T-helper 2 cell treated with Interferon-gamma antibody and Interleukin-4, amounts not matched to agents 100 ng/mL and 5 ng/mL, for 36 hours (primary cell): ENCODE data around the gene HNRNPH2. TPM values are rescaled to one million over a fixed set of nuclear protein-coding genes. Genes with fewer than 3 reads are reported as not detected.

Experiments
- intact Hi-C: fragments of 100-400 bp; cut with micrococcal nuclease; formaldehyde crosslinking; loops from one replicate; pipeline ENCODE4 v1.15.1; 2023
- total RNA-seq: library from RNA; stranded (reverse); gene quantifications from 2 replicates; pipeline ENCODE4 v1.2.3, GENCODE V29; 2022

The HNRNPH2 gene
- total RNA-seq, 1 donor from 2014 or later, result 42.2 TPM

DNA sequence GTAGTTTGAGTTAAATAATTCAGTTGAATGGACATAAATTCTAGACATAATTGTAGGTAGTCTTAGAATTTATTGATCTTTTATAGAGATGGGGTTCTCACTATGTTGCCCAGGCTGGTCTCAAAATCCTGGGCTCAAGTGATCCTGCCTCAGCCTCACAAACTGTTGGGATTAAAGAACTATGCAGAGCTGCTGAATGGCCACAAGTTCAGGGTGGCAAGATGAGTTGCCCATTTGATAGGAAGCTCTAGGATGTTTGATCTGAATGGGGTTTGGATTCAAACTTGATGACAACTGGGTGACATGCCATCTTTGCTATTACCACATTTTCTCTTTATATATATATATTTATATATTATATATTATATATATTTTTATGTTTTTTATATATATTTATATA, 13.7 kb upstream of the HNRNPH2 start:
- intact Hi-C loops, result loop anchor here (5.0 kb wide), 3 partner anchors 297 to 572 kb away; partner anchors contain the start of genes CENPI, CSTF2 and TRMT2B

DNA sequence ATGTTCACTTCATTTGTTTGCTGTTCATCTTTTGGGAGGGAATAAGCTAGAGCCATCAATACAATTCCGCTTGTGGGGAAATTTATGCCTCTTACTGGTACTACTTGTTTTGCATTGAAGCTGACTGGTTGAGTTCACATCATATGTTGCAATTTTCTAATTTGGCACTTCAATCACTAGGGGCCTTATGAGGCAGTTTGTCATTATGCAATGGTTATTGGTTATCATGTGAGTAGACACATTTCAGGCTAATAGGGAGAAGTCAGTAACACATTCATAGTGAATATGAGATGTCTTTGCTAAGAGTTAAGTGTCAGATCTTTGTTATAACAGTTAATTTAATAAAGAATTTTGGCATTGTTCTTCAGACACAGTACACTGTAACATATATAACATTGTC, 12.2 kb upstream of the HNRNPH2 start:
- intact Hi-C loops, result no loop called here

DNA sequence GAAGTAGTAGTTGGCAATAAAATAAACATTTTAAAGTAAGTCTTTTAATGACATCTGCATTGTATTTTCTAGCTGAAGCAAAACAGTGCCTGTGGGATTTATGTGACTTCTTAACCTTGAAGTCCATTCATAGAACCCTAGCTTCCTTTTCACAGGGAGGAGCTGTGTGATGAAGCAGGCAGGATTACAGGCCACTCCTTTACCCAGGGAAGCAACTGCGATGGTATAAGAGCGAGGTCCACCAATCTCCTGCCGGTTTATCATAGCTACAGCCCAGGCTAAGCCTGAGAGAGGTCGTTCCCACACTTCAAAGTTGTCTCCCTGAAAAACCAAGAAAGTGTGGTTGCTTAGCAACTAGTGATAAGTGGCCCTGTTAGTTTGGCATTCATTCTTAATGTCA, 10.2 kb upstream of the HNRNPH2 start:
- intact Hi-C loops, result no loop called here

DNA sequence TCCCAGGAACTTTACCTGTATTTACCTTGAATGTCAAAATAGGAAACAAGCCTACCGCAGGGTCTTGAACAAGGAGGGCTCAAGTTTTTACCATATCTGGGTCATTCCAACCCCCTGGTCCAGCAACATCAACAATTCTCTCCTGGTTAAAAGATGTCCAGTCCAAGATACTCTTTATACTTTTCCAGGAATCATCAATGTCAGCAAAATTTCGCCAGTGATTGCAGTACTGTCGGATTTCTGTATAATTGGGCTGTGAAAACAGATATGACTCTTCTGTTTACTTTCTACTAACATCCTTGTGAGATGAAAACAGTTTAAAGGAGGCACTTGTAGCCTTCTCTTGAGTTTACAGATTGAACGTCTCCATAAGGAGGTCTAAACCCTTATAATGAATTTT, 9.3 kb upstream of the HNRNPH2 start:
- intact Hi-C loops, result no loop called here

DNA sequence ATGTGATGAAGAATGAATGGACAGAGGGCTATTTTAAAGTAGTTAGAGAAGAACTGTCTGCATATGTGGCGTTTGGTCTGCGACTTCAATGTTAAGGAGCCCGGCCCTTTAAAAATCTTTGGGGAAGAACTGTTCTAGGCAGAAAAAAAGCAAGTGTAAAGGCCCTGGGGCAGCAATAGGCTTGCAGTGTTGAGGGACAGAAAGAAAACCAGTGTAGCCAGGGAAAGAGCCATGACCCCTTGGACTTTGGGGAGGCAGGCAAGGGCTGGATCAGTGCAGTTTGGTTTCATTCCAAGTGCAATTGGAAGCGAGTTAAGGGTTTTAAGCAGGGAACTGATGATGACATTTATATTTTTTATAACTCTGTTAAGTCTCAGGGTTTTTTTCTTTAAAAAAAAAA, 8.2 kb upstream of the HNRNPH2 start:
- intact Hi-C loops, result no loop called here

DNA sequence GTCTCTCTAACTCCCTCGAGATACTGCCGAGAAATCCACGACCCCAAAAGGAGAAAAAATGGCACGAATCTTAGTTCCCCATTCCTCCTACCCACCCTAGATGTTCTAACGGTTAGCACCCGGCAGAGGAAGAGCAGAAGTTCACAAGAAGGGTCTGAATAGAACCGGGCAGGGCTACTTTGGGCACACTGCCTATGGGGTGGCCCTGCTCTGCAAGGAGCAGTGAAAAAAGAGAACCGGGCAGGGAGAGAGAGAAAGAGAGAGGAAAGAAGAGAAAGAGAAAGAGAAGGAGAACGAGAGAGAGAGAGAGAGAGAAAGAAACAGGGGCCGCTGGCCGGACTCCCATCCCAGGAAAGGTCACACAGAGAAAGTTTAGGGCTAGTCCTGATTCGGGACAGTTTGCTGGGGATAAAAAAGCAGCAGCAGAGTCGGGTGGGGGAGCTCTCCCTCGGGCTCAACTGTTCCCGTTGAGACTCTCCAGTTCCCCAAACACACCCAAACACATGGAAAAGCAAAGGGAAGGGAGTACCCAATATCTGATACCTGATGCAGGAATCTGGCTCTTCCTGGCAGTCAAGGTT, 765 bp upstream of the HNRNPH2 start:
- intact Hi-C loops, result no loop called here

DNA sequence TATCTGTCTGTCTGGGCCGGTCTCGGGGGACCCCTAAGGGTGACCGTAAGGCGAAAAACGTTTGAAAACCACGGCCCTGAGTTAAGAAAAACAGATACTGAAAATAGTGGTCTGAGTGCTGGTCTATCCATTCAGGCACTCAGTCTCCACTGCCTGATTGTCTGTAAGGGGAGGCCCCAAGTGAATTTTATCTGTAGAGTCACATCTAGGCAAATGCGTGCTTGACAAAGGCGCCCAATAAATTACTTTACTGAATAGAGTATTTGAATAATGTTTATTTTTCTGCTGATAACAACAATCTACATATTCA, 465 bp downstream of the HNRNPH2 start:
- intact Hi-C loops, result loop anchor here (1.0 to 2.0 kb wide), 3 partner anchors 10 to 60 kb away; partner anchors contain the start of genes RPL36A and TIMM8A

DNA sequence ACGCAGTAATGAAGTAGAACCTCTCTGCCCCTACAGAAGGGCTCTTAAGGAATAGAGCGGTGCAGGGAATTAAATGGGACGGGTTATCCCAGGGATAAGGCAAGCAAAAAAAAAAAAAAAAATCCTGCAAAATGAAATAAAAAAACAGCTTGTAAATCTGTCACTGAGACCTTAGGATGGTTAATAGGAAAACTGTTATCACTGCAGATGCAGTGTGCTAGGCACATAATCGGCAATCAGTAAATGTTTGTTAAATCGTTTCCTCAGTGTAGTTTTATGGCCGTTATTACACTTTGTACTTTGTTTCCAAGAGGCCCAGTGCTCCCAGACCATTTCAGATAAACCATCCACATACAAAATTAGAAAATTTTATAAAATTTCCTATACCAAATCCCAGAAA, 1.0 kb downstream of the HNRNPH2 start:
- intact Hi-C loops, result loop anchor here (2.0 kb wide), 1 partner anchor 60 kb away; the partner anchor contains the start of gene TIMM8A

DNA sequence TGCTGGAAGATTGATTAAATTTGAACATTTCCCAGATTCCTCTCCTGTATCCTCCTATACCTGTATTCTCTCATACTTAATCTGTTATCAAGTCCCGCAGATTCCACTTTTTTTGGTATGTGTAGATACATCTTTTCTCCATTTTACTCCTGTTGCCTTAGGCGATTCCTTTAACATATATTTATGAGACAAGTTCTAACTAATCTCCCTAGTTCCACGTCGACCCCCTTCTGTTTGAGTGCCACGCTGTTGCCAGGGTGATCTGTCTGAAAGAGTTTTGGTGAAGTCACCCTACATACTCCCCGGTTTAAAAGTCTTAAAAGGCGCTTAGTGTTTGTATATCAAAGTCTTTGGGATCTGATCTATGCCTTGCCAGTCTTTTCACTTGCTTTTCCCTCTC, 2.4 kb downstream of the HNRNPH2 start:
- intact Hi-C loops, result loop anchor here (10.0 kb wide), 1 partner anchor 74 kb away; the partner anchor contains the start of gene ARMCX4

DNA sequence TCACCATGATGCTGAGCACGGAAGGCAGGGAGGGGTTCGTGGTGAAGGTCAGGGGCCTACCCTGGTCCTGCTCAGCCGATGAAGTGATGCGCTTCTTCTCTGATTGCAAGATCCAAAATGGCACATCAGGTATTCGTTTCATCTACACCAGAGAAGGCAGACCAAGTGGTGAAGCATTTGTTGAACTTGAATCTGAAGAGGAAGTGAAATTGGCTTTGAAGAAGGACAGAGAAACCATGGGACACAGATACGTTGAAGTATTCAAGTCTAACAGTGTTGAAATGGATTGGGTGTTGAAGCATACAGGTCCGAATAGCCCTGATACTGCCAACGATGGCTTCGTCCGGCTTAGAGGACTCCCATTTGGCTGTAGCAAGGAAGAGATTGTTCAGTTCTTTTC, 4.0 kb downstream of the HNRNPH2 start:
- intact Hi-C loops, result loop anchor here (10.0 kb wide), 1 partner anchor 73 kb away; the partner anchor contains the start of gene ARMCX4

DNA sequence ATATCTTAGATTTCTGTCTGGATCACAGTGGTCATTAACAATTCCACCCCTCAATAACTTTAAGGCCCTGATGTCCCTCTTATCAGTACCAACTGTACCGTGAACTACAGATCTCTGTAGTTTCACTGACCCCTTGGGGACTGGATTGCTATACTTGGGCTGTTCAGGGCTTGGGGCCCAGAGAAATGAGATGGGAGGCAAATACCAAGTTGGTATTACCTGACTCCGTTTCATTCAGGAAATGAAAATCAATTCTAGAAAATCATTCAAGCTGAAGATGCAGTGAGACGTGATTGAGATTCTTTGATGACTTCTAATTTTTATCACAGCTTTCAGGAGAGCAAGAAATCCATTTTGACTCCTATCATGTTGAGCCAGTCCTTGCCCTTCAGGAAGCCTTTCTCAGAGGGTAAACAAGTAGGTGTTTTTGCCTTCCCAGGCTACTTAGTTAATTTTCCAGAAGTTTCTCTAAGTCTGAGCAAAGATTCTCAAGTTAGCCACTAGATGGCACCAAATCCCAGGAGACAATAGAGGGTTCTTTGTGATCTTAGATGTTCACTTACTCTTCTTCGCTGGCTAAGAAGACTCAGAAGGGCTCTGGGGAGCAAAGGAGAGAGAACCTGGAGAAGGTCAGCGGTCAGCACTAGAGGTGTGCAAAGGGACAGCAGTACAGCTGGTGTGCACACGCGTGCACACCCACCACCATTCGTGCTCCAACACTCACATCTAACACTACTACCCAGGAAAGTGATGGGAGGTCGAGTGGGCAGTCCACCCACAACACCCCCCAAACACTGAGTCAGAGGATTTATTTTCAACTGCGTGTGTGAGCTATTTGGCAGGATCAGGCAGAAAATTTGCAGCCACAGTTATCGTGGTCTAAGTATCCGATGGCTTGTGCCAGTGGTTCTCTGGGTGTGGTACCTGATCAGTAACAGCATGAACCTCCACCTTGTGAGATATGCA, 7.4 kb downstream of the HNRNPH2 start:
- intact Hi-C loops, result loop anchor here (1.0 to 10.0 kb wide), 7 partner anchors 69 to 739 kb away; partner anchors contain the start of genes ARMCX4, BEX5 and ZMAT1

DNA sequence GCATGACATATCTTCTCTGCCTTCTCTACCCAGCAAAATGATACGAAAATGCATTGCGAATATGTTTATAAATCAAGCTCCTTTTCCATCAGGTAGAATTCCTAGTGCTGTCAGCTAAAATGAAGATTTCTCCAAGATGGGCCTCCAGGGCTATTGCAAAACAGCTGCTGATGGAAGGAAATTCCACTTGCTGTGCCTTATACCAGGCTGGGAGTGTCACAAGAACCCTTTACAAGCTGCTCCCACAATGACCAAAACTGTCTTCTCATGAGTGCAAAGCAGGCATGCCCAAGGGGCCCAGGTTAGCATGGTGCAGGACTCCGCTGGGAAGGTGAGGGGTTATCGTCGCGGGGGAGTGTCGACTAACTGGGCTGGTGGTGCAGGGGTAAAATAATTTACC, 8.7 kb downstream of the HNRNPH2 start:
- intact Hi-C loops, result loop anchor here (5.0 to 10.0 kb wide), 2 partner anchors 68 to 516 kb away; partner anchors contain the start of genes ARMCX4 and ZMAT1

DNA sequence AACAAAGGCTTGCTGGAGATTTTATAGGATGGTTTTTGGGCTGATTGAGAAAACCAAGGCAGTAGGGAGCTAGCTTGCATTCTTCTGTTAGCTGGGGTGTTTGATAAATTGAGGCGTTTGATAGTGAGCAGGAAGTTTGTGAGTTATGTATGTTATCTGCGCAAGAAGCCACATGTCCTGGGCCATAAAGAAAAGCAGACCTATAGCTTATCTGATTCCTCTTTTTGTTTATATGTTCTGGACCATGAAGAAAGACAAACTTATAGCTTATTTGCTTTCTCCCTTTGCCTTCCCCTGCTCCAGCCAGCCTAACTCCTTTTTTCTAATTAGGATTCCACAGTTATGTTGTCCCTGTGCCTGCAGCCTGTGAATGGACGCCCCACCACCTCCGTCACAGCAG, 9.2 kb downstream of the HNRNPH2 start:
- intact Hi-C loops, result loop anchor here (5.0 to 10.0 kb wide), 2 partner anchors 68 to 515 kb away; partner anchors contain the start of genes ARMCX4 and ZMAT1

DNA sequence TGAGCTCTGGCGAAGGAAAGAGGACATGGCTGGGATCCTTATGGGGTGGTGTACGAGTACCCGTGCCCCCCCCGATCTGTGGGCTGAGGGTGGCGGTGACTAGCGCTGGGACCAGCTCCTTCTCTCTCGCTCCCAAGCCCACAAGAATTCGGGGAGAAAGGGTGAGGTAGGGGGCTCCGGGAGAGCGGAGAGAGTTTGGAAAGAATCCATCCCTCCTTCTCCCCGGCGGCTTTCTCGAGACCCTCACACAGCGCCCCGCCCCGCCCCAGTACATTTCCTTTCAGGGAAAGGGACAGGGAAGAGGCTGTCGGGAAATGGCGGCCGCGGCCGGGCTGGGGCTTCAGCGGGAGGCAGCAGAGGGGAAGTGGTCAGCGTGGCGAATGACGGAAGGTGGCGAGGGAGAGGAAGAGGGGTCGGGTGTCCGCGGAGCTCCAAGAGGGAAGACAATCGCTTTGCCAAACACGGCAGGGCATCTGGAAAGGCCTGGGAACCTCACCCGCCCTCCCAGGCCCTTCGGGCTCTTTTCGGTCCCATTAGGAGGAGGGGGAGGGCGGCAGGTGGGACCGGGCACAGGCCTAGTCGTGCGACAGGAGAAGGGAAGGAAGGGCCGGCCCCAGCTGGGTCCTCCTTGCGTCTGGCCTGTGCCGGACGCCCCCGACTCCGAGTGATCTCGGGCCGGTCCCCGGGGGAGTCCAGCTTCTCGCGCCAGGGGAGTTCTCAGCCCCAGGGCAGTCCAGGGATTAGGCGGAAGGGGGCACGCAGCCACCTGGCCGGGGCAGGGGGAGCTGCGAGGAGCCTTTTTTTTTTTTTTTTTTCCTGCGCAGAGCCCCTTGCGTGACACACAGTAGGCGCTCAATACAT, 10.2 kb downstream of the HNRNPH2 start:
- intact Hi-C loops, result loop anchor here (1.0 to 10.0 kb wide), 4 partner anchors 10 to 514 kb away; partner anchors contain the start of genes ARMCX4, HNRNPH2 and ZMAT1

DNA sequence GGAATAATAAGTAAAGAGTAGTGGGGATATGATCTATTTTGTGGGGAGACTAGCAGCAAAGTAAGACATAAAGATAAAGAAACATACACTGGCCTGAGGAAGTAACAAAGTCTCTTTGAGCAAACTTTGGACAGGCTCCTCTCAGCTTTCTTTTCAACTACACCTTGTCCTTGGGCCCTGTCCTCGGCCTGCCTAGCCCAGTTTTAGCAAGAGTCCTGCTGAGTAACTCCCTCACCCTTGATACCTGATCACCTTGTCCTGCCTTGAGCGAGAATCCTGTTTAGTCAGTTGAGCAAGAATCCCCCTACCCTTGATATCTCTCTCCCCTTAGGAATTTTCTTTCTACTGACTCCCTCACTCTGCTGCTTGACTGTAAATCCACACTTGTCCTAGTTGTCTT, 11.5 kb downstream of the HNRNPH2 start:
- intact Hi-C loops, result loop anchor here (5.0 to 10.0 kb wide), 2 partner anchors 65 to 513 kb away; partner anchors contain the start of genes ARMCX4 and ZMAT1

DNA sequence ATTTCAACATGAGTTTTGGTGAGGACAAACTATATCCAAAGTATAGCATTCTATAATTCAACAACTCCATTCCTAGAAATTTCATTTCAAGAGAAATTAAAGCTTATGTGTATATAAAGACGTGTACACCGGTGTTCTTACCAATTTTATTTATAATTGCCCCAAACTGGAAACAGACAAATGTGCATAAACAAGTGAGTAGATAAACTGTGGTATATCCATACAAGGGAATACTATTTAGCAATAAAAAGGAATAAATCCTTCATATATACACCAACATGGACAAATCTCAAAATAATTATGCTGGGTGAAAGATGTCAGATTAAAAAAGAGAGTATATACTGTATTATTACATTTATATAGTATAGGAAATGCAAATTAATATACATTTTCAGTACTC, 19.9 kb downstream of the HNRNPH2 start:
- intact Hi-C loops, result no loop called here

DNA sequence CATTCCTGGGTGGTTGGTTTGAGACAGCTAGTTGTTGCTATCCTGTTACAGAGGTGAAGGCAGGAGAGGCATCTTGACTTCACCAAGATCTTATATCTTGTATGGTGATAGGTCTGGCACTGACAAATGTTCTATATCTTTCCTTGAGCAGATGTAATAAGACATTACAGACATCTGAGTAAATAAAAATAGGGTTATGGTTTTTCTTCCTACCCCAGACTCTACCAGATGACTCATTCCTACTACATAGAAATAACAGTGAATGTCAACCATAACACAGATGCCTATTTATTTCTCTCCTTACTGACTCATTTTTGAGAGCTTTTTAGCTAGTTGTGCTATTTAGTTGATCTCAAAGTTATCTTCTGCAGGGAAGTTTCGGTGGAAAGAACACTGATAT, 21.9 kb downstream of the HNRNPH2 start:
- intact Hi-C loops, result loop anchor here (1.0 kb wide), 1 partner anchor 12 kb away; no protein-coding TSS in a partner anchor

DNA sequence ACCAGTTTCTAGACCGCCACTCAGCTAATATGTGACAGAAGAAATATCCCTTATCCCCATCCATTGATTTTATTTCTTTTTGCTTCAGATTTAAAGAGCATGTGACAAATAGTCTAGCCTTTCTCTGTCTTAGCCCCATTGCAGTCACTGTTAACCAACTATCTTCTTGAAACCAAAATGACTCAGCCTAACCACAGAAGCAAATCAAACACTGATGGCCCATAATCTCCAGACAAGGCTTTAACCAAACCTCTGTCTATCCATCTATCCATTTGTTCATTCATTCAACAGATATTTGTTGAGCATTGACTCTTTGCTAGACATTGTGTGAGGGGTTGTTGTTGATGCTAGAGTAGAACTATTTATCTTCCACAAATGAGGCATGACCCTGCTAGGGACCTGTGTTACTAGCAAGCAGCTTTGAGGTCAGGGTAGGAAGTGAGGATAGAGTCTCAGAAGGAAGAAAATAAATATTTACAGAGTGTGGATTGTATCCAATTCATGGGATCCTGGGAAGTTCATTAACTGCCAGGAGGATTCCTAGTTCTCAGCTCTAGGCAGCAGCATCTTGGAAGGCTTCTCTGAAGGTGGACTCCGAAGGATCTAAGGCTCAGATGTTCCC, 22.5 kb downstream of the HNRNPH2 start:
- intact Hi-C loops, result loop anchor here (1.0 kb wide), 1 partner anchor 12 kb away; no protein-coding TSS in a partner anchor

DNA sequence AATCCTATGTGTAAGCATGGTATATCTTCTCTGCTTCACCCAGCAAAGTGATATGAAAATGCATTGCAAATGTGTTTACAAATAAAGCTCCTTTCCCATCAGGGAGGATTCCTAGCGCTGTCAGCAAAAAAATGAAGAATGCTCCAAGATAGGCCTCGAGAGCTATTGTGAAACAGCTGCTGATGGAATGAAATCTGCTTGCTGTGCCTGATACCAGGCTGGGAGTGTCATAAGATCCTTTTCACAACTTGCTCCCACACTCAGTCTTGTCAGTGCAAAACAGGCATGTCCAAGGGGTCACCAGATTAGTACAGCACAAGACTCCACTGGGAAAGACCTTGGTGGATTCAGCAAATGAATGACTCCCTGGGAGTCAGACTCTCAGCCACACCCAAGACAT, 34.1 kb downstream of the HNRNPH2 start:
- intact Hi-C loops, result no loop called here

DNA sequence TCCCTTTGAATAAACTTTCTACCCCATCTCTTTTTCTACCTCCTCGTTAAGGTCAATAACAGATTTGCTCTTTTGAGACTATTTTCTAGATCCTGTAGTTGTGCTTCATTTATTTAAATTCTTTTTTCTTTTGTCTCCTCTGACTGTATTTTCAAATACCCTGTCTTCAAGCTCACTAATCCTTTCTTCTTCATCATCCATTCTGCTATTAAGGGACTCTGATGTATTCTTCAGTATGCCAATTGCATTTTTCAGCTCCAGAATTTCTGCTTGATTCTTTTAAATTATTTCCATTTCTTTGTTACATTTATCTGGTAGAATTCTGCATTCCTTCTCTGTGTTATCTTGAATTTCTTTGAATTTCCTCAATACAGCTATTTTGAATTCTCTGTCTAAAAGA, 41.3 kb downstream of the HNRNPH2 start:
- intact Hi-C loops, result no loop called here
